Lower lobe of right lung (tissue), 2 donors: ENCODE data around the gene RTEL1. TPM values are rescaled to one million over a fixed set of nuclear protein-coding genes. Genes with fewer than 3 reads are reported as not detected.

ENCODE experiments used
- ATAC-seq, 2 donors: fragments of 200-7000 bp; cut with Tn5 transposase; one replicate each; pipeline ENCODE4 v1.9.1; 2020 to 2022; ENCODE audit warnings: mild to moderate bottlenecking in 2 of 2, moderate library complexity in 2 of 2
- DNase-seq: peaks from one replicate; pipeline ENCODE4 v3.0.0-alpha.2; 2020
- H3K27ac ChIP-seq: fragments of 200-600 bp; one replicate; pipeline ENCODE4 v1.8.0; 2022
- H3K27me3 ChIP-seq: fragments of 200-600 bp; one replicate; pipeline ENCODE4 v1.8.0; 2022; ENCODE audit warnings: low read depth
- H3K36me3 ChIP-seq: fragments of 200-600 bp; one replicate; pipeline ENCODE4 v1.8.0; 2022; ENCODE audit warnings: mild to moderate bottlenecking
- H3K4me1 ChIP-seq: fragments of 200-600 bp; one replicate; pipeline ENCODE4 v1.8.0; 2022
- H3K4me3 ChIP-seq: fragments of 200-600 bp; one replicate; pipeline ENCODE4 v1.8.0; 2022; ENCODE audit warnings: mild to moderate bottlenecking
- H3K9me3 ChIP-seq: fragments of 200-600 bp; one replicate; pipeline ENCODE4 v1.8.0; 2022
- CTCF ChIP-seq: fragments of 200-600 bp; IDR thresholded peaks from one replicate; pipeline ENCODE4 v1.8.0; 2022; ENCODE audit warnings: antibody characterized with exemption, mild to moderate bottlenecking
- intact Hi-C: fragments of 100-400 bp; cut with DNase I; formaldehyde crosslinking; loops from one replicate; pipeline ENCODE4 v1.11.0; 2022
- total RNA-seq: library from RNA; stranded (reverse); fragmentation: NEBNext Ultra II Directional; extraction: Animal tissue kit (Norgen Biotek cat#: 25700); gene quantifications from one replicate; pipeline ENCODE4 v1.2.1, GENCODE V29; 2021
- donor health status: DM: no; HTN: yes; CAD: no; lungs with severe emphysema.

The RTEL1 gene
- total RNA-seq, 1 donor from 2014 or later, result 23.8 TPM

- intact Hi-C loops, result no loop called here
- peak overlapping the region; percentile 65 for H3K27ac ChIP-seq
- peaks cover 40% of the 10 kb centered on the region for H3K36me3 ChIP-seq
- DNase-seq (no peak), ATAC-seq (no peak)
- peak overlapping the region; percentile 68 for H3K4me3 ChIP-seq
- peaks cover 42% of the 10 kb centered on the region for H3K4me1 ChIP-seq
- TF ChIP-seq CTCF, result no peak
- H3K9me3 ChIP-seq, result no peaks in the 10 kb centered on the region
- no peaks in the 10 kb centered on the region for H3K27me3 ChIP-seq
Measured at GRCh38 chr20:63736893-63737694, 79.0 kb downstream of the RTEL1 start.

- no peak for TF ChIP-seq CTCF
- Histone ChIP-seq H3K27me3 (no peaks in the 10 kb centered on the region), H3K4me3 (peak overlapping the region; percentile 68), H3K27ac (peak overlapping the region; percentile 65), H3K4me1 (peaks cover 43% of the 10 kb centered on the region), H3K36me3 (peaks cover 45% of the 10 kb centered on the region), H3K9me3 (no peaks in the 10 kb centered on the region)
- intact Hi-C loops, result no loop called here
- ATAC-seq (no peak), DNase-seq (no peak)
Measured at GRCh38 chr20:63737695-63737944, 79.5 kb downstream of the RTEL1 start.

- intact Hi-C loops, result no loop called here
- H3K36me3 ChIP-seq, result peaks cover 48% of the 10 kb centered on the region
- peak; percentile 59 for DNase-seq
- H3K4me1 ChIP-seq, result peaks cover 43% of the 10 kb centered on the region
- H3K9me3 ChIP-seq, result no peaks in the 10 kb centered on the region
- no peaks in the 10 kb centered on the region for H3K27me3 ChIP-seq
- no peak for TF ChIP-seq CTCF
- no peak for ATAC-seq
- H3K4me3 ChIP-seq, result peak overlapping the region; percentile 68
- H3K27ac ChIP-seq, result peak overlapping the region; percentile 82
Measured at GRCh38 chr20:63737945-63738686, 80.0 kb downstream of the RTEL1 start.

GRCh38 chr20:63738687-63739129 lies 80.6 kb downstream of the RTEL1 start:
- Histone ChIP-seq H3K36me3 (peaks cover 48% of the 10 kb centered on the region), H3K27me3 (no peaks in the 10 kb centered on the region), H3K9me3 (no peaks in the 10 kb centered on the region), H3K27ac (peak overlapping the region; percentile 82), H3K4me1 (peaks cover 43% of the 10 kb centered on the region), H3K4me3 (peak overlapping the region; percentile 68)
- DNase-seq, result peak; percentile 79
- peak; percentile 42 to 57 for ATAC-seq
- TF ChIP-seq CTCF, result no peak
- intact Hi-C loops, result no loop called here

- TF ChIP-seq CTCF, result no peak
- ATAC-seq (peak; percentile 79 to 82), DNase-seq (peak; percentile 85)
- Histone ChIP-seq H3K27ac (peak within 1 kb of the TSS; percentile 85), H3K9me3 (no peaks in the 10 kb centered on the region), H3K27me3 (no peaks in the 10 kb centered on the region), H3K36me3 (peaks cover 45% of the 10 kb centered on the region), H3K4me3 (peak within 1 kb of the TSS; percentile 73), H3K4me1 (peaks cover 43% of the 10 kb centered on the region)
- intact Hi-C loops, result no loop called here
Measured at GRCh38 chr20:63739130-63740069, 81.3 kb downstream of the RTEL1 start, which contains the start of gene SLC2A4RG. Gene SLC2A4RG, plus strand, starts transcription at chr20:63739776. Its CDS starts 137 bp downstream, at chr20:63739913.
